Right lobe of liver (tissue), 4 donors: ENCODE results near the gene GCG.

Source experiments
- CTCF ChIP-seq, 4 donors: fragments of 200-600 bp in 3 of 4; fragments of 450-650 bp in 1 of 4; IDR thresholded peaks; one replicate each; pipeline versions ENCODE4 v1.5.1 to v1.8.0; 2016 to 2022; ENCODE audit warnings: antibody characterized with exemption in 4 of 4, mild to moderate bottlenecking in 2 of 4
- POLR2A ChIP-seq: fragments of 450-650 bp; IDR thresholded peaks from one replicate; pipeline ENCODE4 v1.6.1; 2017; ENCODE audit warnings: antibody characterized with exemption, mild to moderate bottlenecking
- donor health status: DM: no; HTN: no; CAD: no.
- donor health status: DM: no; HTN: no; CAD: no.
- donor health status: DM: no; HTN: yes; CAD: no.

- TF ChIP-seq CTCF (IDR thresholded peaks at IDR 0.05) (no peak), POLR2A (no peak)
Observed at GRCh38 chr2:162118166-162119031, 33.6 kb downstream of the GCG start.
